ENCODE results near the gene ZNF23. TPM values are rescaled to one million over a fixed set of nuclear protein-coding genes. Genes with fewer than 3 reads are reported as not detected.

ZNF23 gene
- total RNA-seq, 1 experiment from 2014 or later = 13.4 TPM

GRCh38 chr16:71406724-71407123 is 55.3 kb downstream of the ZNF23 start:
- in situ Hi-C loops (cut with HindIII; ENCODE audit: low sequenced_read_pairs) = loop anchor here (5.0 kb wide), 1 partner anchor 61 kb away; no protein-coding TSS in a partner anchor

GRCh38 chr16:71406316-71406715 is 55.7 kb downstream of the ZNF23 start:
- in situ Hi-C loops (cut with HindIII; ENCODE audit: low sequenced_read_pairs) = loop anchor here (5.0 kb wide), 1 partner anchor 61 kb away; no protein-coding TSS in a partner anchor
- no peak for DNase-seq (ENCODE audit: low spot score)

More at GRCh38 chr16:71406724-71407123, 55.3 kb downstream of the ZNF23 start:
- DNase-seq (ENCODE audit: low spot score) = no peak

- DNase-seq (ENCODE audit: low spot score) = no peak
- in situ Hi-C loops (cut with HindIII; ENCODE audit: low sequenced_read_pairs) = no loop called here
Observed at GRCh38 chr16:71404364-71404763, 57.7 kb downstream of the ZNF23 start.

- DNase-seq (ENCODE audit: low spot score) = no peak
- in situ Hi-C loops (cut with HindIII; ENCODE audit: low sequenced_read_pairs) = no loop called here
Observed at GRCh38 chr16:71402674-71403073, 59.4 kb downstream of the ZNF23 start.

- no peak for DNase-seq (ENCODE audit: low spot score)
- in situ Hi-C loops (cut with HindIII; ENCODE audit: low sequenced_read_pairs) = no loop called here
Observed at GRCh38 chr16:71402007-71402406, 60.0 kb downstream of the ZNF23 start.

GRCh38 chr16:71399801-71400563 is 62.1 kb downstream of the ZNF23 start:
- in situ Hi-C loops (cut with HindIII; ENCODE audit: low sequenced_read_pairs) = no loop called here

More at GRCh38 chr16:71399801-71400563, 62.1 kb downstream of the ZNF23 start:
- DNase-seq (ENCODE audit: low spot score) = no peak

Other genes starting within 250 kb of the ZNF23 start
- not detected in 2 replicates for gene HYDIN, start 231.5 kb downstream of the ZNF23 start, total RNA-seq (2014; rRNA removed; shearing (Covaris generic))
- 16.1 and 18.0 TPM in 2 replicates for gene CMTR2, start 172.8 kb downstream of the ZNF23 start, total RNA-seq (2014; rRNA removed; shearing (Covaris generic))
- gene CALB2, start 103.5 kb downstream of the ZNF23 start, total RNA-seq (2014; rRNA removed; shearing (Covaris generic)) = 0.14 TPM in 1 of 2 replicates, not detected in the other
- not detected in 2 replicates for gene TLE7, start 20.2 kb downstream of the ZNF23 start, total RNA-seq (2014; rRNA removed; shearing (Covaris generic))
- gene ZNF19, start 27.1 kb upstream of the ZNF23 start, total RNA-seq (2014; rRNA removed; shearing (Covaris generic)) = 2.2 and 2.3 TPM in 2 replicates
- gene CHST4, start 64.2 kb upstream of the ZNF23 start, total RNA-seq (2014; rRNA removed; shearing (Covaris generic)) = not detected in 2 replicates
- gene TAT, start 114.8 kb upstream of the ZNF23 start, total RNA-seq (2014; rRNA removed; shearing (Covaris generic)) = not detected in 2 replicates
- gene MARVELD3, start 163.9 kb upstream of the ZNF23 start, total RNA-seq (2014; rRNA removed; shearing (Covaris generic)) = 3.6 and 4.3 TPM in 2 replicates